WTC11 (cell line): ENCODE measurements around the gene MEPCE.

Source experiments
- JUN ChIP-seq: sonication (generic); formaldehyde crosslinking; IDR thresholded peaks from 2 replicates; pipeline ENCODE4 v1.8.0; 2023; ENCODE audit warnings: mild to moderate bottlenecking, missing genetic modification reagents
- SP1 ChIP-seq: sonication (generic); formaldehyde crosslinking; conservative IDR thresholded peaks from 2 replicates; pipeline ENCODE4 v1.8.1; 2022; ENCODE audit warnings: missing genetic modification reagents
- TF ChIP-seq, protein P1 (sequence below): fragments of 200-600 bp; IDR thresholded peaks from 2 replicates; pipeline ENCODE4 v1.8.0; 2022; ENCODE audit warnings: antibody characterized with exemption

DNA sequence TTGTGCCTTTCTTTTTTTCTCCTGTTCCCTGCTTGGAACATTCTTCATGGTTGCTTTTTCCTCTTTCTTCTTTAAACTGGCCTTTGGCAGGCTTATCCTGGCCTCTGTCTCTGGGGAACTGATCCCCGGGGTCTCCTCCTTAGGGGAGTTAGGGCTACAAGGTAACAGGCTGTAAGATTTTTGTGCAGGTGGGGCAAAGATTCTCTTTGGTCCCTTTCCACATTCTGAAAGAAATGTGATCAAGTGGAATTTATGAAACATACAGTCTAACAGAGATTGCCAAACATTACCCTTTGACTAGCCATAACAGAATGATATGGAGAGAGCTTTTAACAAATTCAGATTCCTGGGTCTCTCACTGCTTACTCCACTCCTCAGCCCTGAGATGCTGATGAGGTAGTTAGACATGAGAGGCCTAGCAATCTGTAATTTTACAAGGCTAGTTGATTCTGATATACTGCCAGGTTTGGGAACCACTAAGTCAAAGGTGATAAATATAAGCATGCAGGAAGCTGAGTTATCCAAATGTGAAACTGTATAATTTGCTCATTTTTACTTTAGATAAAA, 9.9 kb upstream of the MEPCE start:
- TF ChIP-seq SP1 (no peak), JUN (no peak)
- TF ChIP-seq, protein P1, sequence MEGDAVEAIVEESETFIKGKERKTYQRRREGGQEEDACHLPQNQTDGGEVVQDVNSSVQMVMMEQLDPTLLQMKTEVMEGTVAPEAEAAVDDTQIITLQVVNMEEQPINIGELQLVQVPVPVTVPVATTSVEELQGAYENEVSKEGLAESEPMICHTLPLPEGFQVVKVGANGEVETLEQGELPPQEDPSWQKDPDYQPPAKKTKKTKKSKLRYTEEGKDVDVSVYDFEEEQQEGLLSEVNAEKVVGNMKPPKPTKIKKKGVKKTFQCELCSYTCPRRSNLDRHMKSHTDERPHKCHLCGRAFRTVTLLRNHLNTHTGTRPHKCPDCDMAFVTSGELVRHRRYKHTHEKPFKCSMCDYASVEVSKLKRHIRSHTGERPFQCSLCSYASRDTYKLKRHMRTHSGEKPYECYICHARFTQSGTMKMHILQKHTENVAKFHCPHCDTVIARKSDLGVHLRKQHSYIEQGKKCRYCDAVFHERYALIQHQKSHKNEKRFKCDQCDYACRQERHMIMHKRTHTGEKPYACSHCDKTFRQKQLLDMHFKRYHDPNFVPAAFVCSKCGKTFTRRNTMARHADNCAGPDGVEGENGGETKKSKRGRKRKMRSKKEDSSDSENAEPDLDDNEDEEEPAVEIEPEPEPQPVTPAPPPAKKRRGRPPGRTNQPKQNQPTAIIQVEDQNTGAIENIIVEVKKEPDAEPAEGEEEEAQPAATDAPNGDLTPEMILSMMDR = no peak
